SU-DHL-6 (cell line): ENCODE results near the gene PCNX4.

Source experiments
- H2AFZ ChIP-seq: fragments of 200-600 bp; sonication (generic); 2 replicates; pipeline ENCODE4 v1.6.1; 2014; ENCODE audit warnings: low read depth, mild to moderate bottlenecking, moderate library complexity, mixed read lengths, antibody characterized with exemption, low read length; ENCODE audit not compliant: severe bottlenecking
- H3F3A ChIP-seq: fragments of 200-600 bp; shearing (Covaris generic); 2 replicates; pipeline ENCODE4 v1.6.0; 2016; ENCODE audit warnings: antibody characterized with exemption, mild to moderate bottlenecking; ENCODE audit not compliant: insufficient read depth
- H3K27ac ChIP-seq: fragments of 200-600 bp; sonication (generic); 2 replicates; pipeline ENCODE4 v1.5.1; 2016; ENCODE audit warnings: low read depth, mild to moderate bottlenecking, low read length, moderate library complexity, mixed read lengths
- H3K27me3 ChIP-seq: fragments of 200-600 bp; sonication (generic), shearing (Covaris generic); 2 replicates; pipeline ENCODE4 v1.6.0; 2014; ENCODE audit warnings: mild to moderate bottlenecking, low read length
- H3K36me3 ChIP-seq: fragments of 200-600 bp; sonication (generic); 2 replicates; pipeline ENCODE4 v1.6.1; 2014; ENCODE audit warnings: mild to moderate bottlenecking, low read length, mixed read lengths
- H3K4me2 ChIP-seq: fragments of 300-600, 200-600 bp; shearing (Covaris generic), sonication (generic); 2 replicates; pipeline ENCODE4 v1.6.0; 2014; ENCODE audit warnings: low read length, low read depth, mild to moderate bottlenecking; ENCODE audit not compliant: poor library complexity, severe bottlenecking
- H3K4me3 ChIP-seq: fragments of 200-600 bp; sonication (generic); 2 replicates; pipeline ENCODE4 v1.5.1; 2014; ENCODE audit warnings: antibody characterized with exemption, low read length, mild to moderate bottlenecking, mixed read lengths; ENCODE audit not compliant: insufficient read depth, poor library complexity, severe bottlenecking
- H3K79me2 ChIP-seq: fragments of 200-600 bp; sonication (generic); 2 replicates; pipeline ENCODE4 v1.6.1; 2014; ENCODE audit warnings: mild to moderate bottlenecking, low read length, moderate library complexity; ENCODE audit not compliant: insufficient read depth
- H3K9ac ChIP-seq: fragments of 200-600 bp; sonication (generic); 2 replicates; pipeline ENCODE4 v1.7.0; 2014; ENCODE audit warnings: mild to moderate bottlenecking, low read length
- H3K9me2 ChIP-seq: fragments of 200-600 bp; sonication (generic); replicated peaks from 2 replicates; pipeline ENCODE4 v1.6.1; 2014; ENCODE audit warnings: low read length; ENCODE audit not compliant: insufficient read depth
- H3K9me3 ChIP-seq: fragments of 200-600 bp; sonication (generic); 2 replicates; pipeline ENCODE4 v1.6.1; 2014; ENCODE audit warnings: low read length, mixed read lengths; ENCODE audit not compliant: insufficient read depth
- H4K20me1 ChIP-seq: fragments of 200-600 bp; sonication (generic); 2 replicates; pipeline ENCODE4 v1.6.1; 2014; ENCODE audit warnings: low read depth, mild to moderate bottlenecking, antibody characterized with exemption, low read length, moderate library complexity, mixed read lengths
- EZH2phosphoT487 ChIP-seq: fragments of 200-600 bp; sonication (generic), shearing (Covaris generic); conservative IDR thresholded peaks from 2 replicates; pipeline ENCODE4 v1.6.1; 2018; ENCODE audit warnings: mild to moderate bottlenecking, antibody characterized with exemption, low read length, moderate library complexity, mixed read lengths
- TF ChIP-seq, protein P1 (sequence below): fragments of 200-600 bp; sonication (generic); IDR thresholded peaks from one replicate; pipeline ENCODE4 v1.5.1; 2017; ENCODE audit warnings: antibody characterized with exemption, mild to moderate bottlenecking, low read length, moderate library complexity; ENCODE audit not compliant: insufficient read depth, poor library complexity, severe bottlenecking

The PCNX4 gene

DNA sequence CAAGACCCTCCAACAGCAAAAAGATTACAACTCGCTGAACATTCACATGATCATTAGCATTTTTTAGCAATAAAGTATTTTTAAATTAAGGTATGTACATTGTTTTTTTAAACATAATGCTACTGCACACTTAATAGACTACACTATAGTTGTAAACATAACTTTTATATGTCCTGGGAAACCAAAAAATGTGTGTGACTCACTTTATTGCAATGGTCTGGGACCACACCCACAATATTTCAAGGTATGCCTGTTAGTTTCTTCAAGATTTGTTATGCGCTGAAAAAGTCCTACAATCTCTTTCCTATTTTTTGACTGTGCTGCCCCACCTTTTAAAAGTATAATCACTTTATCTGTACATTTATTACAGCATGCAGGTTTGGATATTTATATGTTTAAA is 30.4 kb upstream of the PCNX4 start:
- no peaks in the 10 kb centered on the region for H3F3A ChIP-seq
- H4K20me1 ChIP-seq, result no peaks in the 10 kb centered on the region
- no peak overlapping the region for H3K27ac ChIP-seq
- H3K4me3 ChIP-seq, result no peak overlapping the region
- no peak overlapping the region for H3K9ac ChIP-seq
- no peaks in the 10 kb centered on the region for H3K9me3 ChIP-seq
- no peaks in the 10 kb centered on the region for H3K27me3 ChIP-seq
- H2AFZ ChIP-seq, result no peak overlapping the region
- TF ChIP-seq, protein P1, sequence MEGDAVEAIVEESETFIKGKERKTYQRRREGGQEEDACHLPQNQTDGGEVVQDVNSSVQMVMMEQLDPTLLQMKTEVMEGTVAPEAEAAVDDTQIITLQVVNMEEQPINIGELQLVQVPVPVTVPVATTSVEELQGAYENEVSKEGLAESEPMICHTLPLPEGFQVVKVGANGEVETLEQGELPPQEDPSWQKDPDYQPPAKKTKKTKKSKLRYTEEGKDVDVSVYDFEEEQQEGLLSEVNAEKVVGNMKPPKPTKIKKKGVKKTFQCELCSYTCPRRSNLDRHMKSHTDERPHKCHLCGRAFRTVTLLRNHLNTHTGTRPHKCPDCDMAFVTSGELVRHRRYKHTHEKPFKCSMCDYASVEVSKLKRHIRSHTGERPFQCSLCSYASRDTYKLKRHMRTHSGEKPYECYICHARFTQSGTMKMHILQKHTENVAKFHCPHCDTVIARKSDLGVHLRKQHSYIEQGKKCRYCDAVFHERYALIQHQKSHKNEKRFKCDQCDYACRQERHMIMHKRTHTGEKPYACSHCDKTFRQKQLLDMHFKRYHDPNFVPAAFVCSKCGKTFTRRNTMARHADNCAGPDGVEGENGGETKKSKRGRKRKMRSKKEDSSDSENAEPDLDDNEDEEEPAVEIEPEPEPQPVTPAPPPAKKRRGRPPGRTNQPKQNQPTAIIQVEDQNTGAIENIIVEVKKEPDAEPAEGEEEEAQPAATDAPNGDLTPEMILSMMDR, result no peak
- TF ChIP-seq EZH2phosphoT487, result no peak
- no peak overlapping the region for H3K4me2 ChIP-seq
- no peaks in the 10 kb centered on the region for H3K79me2 ChIP-seq
- no peaks in the 10 kb centered on the region for H3K9me2 ChIP-seq
- H3K36me3 ChIP-seq, result no peaks in the 10 kb centered on the region

DNA sequence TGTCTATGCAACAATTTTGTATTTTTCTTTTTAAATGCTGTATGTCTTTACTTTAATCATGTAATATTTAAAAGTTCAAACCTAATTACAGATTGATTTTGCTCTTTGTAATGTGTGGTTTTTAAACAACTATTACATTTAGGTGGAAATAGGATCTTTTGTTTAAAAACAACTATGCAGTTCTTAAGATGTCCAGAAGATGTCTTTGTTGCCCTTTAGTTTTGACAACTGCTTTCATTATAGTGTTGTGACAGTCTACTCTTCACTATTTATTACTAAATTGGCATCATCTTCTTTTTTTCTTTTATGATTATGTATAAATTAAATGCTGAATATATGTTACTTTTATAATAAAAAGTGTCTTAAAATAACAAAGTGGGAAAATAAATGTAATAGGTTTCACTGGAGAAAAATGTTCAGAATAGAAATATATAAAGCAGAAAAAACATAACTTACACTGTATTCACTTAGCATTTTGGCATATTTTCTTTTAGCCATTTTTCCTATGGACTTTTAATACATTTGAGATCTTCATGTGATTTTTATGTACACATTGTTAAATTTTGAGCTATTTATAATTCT is 27.1 kb upstream of the PCNX4 start:
- Histone ChIP-seq H3K9ac (no peak overlapping the region), H3K9me3 (no peaks in the 10 kb centered on the region), H3F3A (no peaks in the 10 kb centered on the region), H3K36me3 (no peaks in the 10 kb centered on the region), H2AFZ (no peak overlapping the region), H3K27ac (no peak overlapping the region), H4K20me1 (no peaks in the 10 kb centered on the region), H3K79me2 (no peaks in the 10 kb centered on the region), H3K9me2 (no peaks in the 10 kb centered on the region), H3K4me3 (no peak overlapping the region), H3K4me2 (no peak overlapping the region), H3K27me3 (no peaks in the 10 kb centered on the region)
- no peak for TF ChIP-seq EZH2phosphoT487
- TF ChIP-seq, protein P1, result peak; percentile 59

GRCh38 chr14:60067882-60068281 is 23.8 kb upstream of the PCNX4 start:
- H2AFZ ChIP-seq, result no peak overlapping the region
- H4K20me1 ChIP-seq, result no peaks in the 10 kb centered on the region
- H3K4me2 ChIP-seq, result no peak overlapping the region
- no peaks in the 10 kb centered on the region for H3K79me2 ChIP-seq
- no peaks in the 10 kb centered on the region for H3K9me2 ChIP-seq
- H3K4me3 ChIP-seq, result no peak overlapping the region
- no peak overlapping the region for H3K27ac ChIP-seq
- no peaks in the 10 kb centered on the region for H3K27me3 ChIP-seq
- H3K36me3 ChIP-seq, result no peaks in the 10 kb centered on the region
- H3F3A ChIP-seq, result no peaks in the 10 kb centered on the region
- H3K9me3 ChIP-seq, result no peaks in the 10 kb centered on the region
- TF ChIP-seq, protein P1, result no peak
- TF ChIP-seq EZH2phosphoT487, result no peak
- no peak overlapping the region for H3K9ac ChIP-seq
